Smooth muscle cell of the brain vasculature (primary cell): ENCODE data around the gene C1QTNF5.

Source experiments
- DNase-seq: peaks from one replicate; pipeline ENCODE4 v3.0.0-alpha.2; 2012; ENCODE audit warnings: low read depth, low spot score

C1QTNF5 gene

DNA sequence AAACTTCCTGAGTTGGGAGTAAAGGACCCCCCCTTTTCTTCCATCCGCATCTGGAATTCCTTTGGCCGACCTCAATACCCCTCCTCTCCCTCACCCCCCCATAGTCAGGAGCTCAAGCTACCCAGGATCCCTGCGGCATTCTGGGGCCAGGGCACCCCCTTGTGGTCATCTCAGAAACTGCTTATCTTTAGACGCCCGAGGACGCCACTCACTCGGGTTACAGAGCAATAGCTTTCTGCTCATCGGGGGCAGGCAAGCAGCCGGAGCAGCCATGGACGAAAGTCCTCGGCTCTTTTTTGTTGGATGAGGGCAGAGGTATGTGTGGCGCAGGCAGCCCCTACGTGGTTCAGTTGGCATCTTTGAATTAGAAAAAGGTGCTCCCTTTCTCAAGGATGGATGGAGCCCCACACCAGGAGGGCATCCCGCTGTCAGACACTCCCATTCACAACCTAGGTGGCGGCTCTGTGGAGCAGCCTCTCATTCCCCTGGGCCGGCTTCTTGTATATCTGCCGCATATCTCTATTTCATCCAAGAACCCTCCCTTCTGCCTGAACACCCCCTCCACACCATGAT is 2.3 kb downstream of the C1QTNF5 start:
- no peak for DNase-seq

DNA sequence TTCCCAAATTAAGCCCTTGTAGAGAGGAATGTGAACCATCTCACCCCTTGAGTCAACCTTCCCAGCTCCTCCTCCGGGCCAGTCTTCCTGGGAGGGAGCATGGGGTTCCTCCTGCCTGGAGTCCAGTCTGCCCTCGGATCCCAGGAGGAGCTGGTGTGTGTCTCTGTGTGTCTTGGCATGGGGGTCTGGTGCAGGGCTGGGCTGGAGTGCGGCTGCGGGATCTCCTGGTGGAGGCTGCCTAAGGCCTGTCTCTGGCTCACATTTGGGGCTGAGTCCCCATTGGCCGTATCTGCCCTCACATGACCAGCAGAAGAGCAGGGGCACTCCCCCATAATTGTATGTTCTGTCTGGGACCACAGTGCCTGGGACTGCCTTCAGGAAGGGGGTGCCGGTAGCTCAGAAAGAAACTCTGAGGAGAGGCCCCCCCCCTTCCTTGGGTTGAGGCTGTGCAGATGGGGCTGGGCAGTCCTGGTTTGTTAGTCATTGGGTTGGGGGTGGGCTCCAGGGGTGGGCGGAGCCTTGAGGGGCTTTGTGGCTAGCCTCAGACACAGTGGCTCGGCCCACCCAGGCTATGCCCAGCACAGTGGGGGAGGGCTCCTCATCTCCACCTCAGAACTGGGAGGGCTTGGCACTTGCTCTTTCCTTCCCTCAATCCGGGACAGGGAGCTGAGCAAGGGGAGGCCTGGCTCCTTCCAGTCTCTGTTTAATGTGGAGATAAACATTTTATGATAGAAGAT is 2.9 kb downstream of the C1QTNF5 start:
- DNase-seq: no peak

DNA sequence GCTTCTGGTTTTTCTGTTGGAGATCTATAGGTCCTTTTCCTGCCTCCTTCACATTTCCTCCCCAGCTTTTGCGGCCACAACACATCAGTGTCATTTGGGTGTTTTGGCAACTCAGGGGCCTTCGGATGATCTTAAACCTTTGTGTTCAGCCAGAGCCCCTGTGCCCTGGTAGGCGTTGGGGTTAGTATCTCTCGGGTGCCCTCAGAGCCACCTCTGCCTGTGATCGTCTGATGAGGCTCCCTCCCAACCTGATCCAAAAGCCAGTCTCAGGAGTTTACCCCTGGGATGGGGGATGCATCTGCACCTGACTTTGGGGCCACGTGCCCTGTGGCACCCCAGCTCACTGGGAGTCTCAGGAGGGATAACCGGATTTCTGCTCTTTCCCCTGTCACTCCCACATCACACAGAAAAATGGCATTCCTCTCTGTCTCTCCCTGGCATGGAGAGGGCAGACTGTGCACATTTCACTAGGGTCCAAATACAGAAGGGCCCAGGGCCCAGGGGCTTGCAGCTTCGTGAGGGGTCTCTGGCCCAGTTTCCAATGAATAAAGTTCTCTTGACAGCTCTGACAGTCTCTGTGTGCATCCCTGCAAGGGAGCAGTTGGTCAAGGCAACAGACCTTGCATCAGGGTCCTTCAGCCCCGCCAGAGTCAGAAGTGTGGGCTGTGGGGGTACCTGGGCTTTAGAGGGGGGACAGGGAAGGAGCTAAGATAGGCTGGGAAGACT is 3.8 kb downstream of the C1QTNF5 start:
- DNase-seq: no peak

DNA sequence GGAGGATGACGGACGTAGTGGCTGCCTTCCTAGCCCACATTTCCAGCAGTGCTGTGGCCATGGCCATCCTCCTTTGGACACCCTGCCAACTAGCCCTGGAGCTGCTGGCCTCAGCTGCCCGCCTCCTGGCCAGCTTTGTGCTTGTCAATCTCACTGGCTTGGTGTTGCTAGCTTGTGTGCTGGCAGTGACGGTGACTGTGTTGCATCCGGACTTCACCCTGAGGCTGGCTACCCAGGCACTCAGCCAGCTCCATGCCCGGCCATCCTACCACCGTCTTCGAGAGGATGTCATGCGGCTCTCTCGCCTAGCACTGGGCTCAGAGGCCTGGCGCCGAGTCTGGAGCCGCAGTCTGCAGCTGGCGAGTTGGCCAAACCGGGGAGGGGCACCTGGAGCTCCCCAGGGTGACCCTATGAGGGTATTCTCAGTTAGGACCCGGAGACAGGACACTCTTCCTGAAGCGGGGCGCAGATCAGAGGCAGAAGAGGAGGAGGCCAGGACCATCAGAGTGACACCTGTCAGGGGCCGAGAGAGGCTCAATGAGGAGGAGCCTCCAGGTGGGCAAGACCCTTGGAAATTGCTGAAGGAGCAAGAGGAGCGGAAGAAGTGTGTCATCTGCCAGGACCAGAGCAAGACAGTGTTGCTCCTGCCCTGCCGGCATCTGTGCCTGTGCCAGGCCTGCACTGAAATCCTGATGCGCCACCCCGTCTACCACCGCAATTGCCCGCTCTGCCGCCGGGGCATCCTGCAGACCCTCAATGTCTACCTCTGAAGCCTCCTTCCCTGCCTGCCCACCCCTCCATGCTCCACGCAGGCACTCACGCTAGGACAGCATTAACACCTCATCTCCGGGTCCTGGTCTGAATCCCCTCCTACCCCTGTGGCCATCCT is 4.8 kb downstream of the C1QTNF5 start:
- no peak for DNase-seq

DNA sequence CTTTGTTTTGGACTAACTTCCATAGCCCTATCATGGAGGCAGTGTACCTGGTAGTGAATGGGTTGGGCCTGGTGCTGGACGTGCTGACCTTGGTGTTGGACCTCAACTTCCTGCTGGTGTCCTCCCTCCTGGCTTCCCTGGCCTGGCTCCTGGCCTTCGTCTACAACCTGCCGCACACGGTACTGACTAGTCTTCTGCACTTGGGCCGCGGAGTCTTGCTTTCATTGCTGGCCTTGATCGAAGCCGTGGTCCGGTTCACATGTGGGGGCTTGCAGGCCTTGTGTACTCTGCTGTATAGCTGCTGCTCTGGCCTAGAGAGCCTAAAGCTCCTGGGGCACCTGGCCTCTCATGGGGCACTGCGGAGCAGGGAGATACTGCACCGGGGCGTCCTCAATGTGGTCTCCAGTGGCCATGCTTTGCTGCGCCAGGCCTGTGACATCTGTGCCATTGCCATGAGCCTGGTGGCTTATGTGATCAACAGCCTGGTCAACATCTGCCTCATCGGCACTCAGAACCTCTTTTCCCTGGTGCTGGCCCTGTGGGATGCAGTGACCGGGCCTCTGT is 5.5 kb downstream of the C1QTNF5 start:
- no peak for DNase-seq

DNA sequence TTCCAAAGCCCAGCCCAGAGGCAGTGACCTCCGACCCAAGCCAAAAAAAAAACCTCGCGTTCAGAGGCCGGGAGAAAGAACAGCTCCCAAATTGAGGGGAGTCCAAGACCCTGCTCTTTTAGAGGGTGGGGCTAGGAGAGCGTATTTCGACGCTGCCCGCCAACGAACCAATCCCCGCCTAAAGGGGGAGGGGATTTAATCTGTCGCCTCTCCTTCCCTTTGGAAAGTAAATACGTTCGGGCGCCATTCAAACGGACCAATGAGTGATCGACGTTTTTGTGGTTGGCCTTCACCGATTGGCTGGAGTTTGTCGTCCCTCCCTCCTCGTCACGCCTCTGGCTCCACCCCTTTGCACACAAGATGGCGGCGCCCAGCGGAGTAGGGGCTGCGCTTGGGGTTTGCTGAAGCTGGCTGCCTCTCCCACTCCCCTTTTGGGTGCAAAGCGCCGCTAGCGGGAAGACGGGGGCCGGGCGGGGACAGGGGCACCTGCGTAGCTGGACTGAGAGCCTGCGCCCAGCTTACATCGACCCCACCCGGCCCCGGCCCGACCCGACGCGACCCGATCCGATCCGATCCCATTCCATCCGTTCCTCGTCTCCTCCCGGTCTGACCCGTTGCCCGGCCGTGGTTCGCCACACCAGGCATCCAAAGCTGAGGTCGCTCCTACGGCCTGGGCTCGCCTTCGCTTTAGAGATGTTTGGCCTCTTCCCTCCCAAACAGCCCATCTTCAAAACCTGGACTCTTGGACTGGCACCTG is 6.3 kb downstream of the C1QTNF5 start, which contains the start of gene RNF26:
RNF26 (plus strand) TSS at position 354 of the 757 bp plus-strand sequence. CDS start 596 bp downstream, outside the sequence.
- peak; percentile 93 for DNase-seq

DNA sequence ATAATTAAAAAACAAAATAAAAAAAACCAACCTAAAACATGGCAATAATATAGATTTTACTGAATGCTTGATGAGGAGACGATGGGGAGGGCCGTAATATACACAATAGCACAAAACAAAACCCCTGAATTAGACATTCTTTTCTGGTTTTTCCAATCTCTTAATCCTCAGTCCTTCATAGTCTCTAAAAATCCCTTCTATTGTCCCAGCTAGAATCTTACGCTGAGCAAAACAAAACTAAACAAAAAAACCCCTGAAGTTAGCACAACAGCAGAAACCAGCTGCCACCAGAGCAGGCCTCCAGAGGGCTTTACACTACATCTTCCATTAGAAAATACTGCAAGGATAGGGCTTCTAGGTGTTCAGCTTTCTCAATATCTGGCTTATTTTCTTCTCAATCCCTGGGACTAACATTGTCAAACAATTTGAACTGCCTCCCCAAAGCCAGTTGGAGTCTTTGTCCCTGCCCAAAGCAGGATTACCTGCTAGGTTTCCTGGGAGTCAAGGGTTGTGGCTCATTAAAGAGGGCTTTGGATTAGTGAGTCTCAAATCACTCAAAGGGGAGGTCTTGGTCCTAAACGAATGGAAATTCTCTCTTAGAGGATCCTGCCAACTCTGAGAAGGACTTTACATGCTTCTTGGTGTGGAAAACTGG is 8.4 kb downstream of the C1QTNF5 start:
- DNase-seq: no peak

DNA sequence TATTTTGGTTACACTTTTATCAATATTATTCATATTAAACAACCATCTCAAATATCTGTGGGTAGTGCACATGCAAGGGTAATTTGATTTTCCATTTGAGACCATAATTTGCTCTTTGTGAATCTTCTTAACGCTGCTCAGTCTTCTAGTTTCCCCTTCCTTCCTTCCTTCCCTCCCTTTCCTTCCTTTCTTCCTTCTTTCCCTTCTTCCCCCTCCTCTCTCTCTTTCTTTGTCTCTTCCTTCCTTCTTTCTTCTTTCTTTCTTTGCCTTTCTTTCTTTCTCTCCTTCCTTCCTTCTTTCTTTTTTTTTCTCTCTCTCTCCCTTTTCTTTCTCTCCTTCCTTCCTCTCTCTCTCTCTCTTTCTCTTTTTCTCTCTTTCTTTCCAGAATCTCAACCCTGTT is 10.4 kb downstream of the C1QTNF5 start:
- no peak for DNase-seq

DNA sequence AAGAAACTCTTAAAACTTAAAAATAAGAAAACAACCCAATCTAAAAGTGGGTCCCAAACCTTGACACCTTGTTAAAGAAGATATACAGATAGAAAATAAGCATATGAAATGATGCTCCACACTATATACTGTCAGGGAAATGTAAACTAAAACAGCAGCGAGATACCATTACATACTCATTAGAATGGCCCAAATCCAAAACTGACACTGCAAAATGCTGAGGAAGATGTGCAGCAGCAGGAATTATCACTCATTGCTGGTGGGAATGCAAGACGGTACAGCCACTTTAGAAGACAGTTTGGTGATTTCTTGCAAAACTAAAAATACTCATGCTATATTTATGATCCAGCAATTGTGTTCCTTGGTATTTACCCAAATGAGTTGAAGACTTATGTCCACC is 11.4 kb downstream of the C1QTNF5 start:
- no peak for DNase-seq

DNA sequence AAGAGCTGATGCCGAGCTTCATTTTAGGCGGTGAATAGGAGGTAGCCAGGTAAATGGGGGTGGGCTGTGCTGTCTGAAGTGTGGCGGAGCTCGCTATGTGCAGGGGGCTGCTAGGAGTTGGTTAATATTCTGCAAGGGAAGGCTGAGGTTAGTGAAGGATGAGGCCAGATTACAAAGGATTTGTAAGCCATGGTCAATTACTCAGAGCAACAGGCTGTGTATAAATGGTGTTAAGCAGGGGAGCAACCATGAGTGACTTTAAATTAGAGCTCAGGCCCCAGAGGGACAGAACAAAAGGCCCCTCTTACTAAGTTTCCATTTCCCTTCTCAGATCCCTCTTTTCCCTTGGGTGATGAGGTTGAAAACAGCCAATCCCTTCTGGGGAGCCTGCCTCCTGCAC is 16.5 kb downstream of the C1QTNF5 start:
- DNase-seq: no peak

DNA sequence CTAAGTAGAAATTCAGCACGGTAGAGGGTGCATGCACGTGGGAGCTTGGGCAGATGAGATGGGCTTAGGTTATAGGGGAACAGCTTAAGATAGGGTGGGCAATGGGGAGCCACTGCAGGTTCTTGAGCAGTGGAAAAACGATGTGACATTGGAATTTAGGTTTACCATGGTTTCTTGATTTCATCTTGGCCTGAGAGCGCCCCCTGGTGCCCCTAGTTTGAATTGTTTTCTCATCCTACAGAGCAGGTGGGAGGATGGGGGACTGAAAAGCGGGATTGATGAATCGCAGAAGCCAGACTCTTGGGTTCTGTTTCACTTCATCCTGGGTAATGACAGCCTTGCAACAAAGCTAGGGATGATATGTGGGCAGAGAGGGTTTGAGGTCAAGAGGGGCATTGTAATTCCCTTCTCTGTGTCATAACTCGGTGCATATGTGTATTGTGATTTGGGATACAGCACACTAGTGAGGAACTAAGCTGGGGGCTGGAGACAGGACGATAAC is 17.1 kb downstream of the C1QTNF5 start:
- DNase-seq: no peak

DNA sequence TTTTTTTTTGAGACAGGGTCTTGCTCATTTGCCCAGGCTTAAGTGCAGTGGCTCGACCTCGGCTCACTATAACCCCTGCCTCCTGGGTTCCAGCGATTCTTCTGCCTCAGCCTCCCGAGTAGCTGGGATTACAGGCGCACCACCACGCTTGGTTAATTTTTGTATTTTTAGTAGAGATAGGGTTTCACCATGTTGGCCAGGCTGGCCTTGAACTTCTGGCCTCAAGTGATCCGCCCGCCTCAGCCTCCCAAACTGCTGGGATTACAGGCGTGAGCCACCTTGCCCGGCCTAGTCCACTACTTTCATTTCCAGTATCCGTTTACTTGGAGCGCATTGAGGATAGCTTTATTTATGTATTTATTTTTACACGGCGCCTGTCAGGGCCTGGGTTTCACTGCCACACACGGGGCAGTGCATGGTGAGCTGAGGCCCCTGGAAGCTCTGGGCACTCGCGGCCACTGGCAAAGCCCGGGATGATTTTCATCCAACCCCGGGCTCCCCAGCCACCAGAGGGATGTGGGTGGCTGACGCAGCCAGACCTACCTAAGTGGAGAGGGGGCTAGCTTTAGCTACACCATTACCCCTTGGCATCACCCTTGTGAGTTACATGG is 17.7 kb downstream of the C1QTNF5 start:
- DNase-seq: no peak

DNA sequence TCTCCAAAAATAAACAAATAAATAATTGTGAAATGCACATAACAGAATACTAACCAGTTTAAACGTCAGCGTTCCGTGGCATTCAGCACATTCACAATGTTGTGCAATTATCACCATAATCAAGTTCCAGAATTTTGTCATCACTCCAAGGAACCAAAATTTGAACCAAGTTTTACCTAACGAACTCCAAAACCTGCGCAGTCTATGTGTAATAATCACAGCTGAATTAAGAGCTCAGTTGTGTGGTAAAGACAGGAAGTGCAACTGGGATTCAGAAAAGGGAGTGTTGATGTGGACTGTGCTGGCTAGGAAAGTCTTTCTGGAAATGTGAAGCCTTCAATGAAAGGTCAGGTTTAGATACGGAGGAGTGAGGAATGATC is 18.3 kb downstream of the C1QTNF5 start:
- no peak for DNase-seq

DNA sequence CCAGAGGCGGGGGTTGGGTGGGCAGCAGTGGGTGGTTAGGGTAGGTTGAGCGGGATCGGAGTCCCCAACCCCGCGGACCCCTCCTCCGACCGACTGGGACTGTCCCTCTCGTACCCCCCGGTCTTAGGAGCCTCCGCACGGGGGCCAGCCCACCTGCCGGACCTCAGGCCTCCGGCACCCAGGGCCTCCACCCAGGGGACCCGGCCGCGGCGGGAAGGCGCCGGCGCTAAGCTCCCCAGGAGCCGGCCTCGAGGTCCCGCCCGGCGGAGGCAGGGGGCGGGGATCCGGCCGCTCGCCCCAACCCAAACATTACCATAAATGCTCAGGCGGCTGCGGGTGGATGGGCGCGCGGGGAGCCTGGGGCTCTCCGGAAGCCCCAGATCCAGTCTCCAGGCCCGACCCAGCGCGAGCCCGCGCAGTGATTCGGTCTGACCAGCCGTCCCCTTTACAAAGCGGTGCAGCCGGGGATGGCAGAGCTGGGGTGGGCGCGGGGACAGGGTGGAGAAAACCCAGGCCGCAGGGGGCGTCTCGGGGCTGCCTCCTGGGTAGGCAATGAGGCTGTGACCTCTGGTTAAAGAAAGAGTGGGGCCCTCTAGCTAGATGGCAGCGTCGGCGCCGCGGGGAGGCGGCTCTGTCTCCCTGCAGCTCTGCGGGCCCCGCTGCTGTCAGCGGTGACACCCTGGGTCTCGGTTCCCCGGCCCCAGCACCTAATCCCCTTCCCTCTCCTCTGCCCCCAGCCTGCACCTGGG is 19.7 kb downstream of the C1QTNF5 start:
- DNase-seq: no peak

DNA sequence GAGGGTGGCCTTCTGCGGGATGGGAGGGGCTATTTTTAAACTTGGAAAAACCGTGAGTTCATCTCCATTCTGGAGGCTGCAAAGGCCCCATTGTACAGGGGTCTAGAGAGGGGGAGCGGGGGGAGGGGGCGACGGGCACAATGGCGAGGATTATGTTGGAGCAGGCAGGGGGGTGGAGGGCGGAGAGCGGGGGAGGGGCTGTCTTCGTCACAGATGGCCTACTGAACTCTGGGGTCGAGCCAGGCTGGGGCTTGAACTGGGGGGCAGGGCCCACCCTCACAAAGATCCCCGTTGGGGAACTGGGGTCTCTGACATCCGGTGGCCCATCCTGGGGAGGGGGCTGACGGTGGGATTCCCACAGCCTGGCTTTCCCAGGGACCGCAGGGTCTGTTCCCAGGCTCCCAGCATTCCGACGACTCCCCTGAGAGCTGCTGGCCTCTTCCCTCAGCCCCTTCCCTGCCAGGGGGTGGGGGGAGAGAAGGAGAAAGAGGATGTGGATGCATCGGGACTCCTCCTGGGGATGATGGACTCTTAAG is 20.4 kb downstream of the C1QTNF5 start:
- no peak for DNase-seq

DNA sequence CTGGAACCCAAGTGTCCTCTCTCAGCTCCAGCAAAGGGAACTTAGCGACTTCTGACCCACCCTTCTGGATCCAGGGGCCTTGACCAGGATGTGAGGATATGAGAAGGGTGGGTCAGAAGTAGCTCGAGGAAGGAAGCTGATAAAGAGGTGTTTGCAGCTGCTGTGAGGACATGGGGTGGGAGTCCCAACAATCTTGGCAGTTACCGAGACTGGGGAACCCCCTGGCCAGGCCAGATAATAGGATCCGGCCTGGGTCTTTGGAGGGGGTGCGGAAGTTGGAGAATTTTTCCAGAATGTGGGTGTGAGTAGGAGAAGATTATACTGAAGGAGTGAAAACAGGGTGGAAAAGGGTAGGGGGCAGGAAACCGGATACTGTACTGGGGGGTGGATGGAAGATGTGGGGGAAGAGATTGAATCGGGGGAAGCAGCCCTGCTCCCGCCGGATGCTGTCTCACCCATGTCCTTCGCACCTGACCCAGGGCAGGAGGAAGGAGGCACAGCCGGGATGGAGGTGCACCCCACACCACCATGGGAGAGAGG is 20.9 kb downstream of the C1QTNF5 start:
- no peak for DNase-seq

DNA sequence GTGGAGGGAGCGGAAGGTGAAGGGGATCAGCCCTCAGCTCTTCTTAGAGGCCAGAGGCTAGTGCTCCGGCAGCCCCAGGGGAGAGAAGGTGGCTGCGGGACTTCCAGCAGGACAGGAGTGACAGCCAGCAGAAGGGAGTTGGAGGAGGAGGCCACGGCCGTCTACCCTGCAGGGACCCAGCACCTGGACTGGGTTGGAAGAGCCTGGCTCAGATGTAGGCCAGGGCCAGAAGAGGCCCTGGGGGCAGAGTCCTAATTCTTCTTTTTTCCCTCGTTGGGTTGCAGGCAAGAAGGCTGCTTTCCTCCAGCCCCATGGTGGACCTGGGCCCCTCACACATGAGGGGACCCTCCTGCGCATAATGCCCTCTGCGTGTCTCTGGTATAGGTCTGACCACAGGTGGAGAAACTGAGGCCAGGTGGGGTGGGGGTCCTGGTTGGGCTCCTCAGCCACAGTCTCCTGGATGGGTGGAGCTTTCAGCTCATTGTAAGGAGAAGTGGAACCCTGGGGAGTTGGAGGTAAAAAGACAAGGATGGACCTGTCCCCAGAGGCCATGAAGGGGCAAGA is 21.5 kb downstream of the C1QTNF5 start:
- DNase-seq: no peak
